ENCODE results near the gene RPUSD1. TPM values are rescaled to one million over a fixed set of nuclear protein-coding genes. Genes with fewer than 3 reads are reported as not detected.
A peak's percentile ranks its signal among the peaks of the same experiment; 100 is the strongest.
"Not testable (repeated sequence)": the region's sequence is repeated elsewhere in the genome, so short reads cannot be mapped to it uniquely, and the experiment has no call there.

The RPUSD1 gene
- polyA plus RNA-seq, 4 donors, result 17.6 to 26.2 (median 21.6) TPM

DNA sequence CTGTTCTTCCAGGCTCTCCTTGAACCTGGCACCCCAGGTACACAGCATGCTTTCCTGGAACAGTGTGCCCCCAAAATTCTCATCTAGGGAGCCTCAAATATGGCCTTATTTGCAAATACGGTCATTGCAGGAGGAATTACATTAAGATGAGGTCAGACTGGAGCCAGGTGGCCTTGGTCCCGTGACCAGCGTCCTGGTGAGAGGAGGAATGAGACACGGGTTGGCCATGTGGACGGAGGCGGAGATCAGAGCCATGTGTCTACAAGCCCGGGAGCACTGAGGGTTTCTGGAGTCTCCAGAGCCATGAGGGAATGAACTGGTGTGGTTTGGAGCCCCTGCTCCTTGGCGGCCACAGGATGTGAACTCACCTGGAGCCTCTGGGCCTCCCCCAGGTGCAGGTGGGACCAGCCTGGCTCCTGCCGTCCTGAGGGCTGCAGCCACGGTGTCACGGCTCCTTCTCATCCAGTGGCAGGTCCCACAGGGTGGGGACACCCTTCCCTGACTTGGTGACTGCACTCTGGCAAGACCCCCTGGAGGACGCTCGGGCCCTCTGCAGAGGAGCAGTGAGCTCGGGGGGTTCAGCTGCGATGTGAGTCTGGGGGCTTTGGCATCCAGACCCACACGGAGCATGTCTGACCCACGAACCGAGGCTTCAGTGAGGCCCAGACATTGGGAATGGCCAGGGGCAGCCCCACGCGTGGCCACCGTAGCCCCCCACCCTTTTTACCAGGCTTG, 34.2 kb upstream of the RPUSD1 start:
- Histone ChIP-seq H3K36me3 (ENCODE audit: control insufficient read depth in 3 of 3, insufficient read depth in 2 of 3, low read depth in 1 of 3, low read length in 3 of 3) (no peaks in the 10 kb centered on the region), H3K27me3 (ENCODE audit: control insufficient read depth in 3 of 3, insufficient read depth in 3 of 3, low read length in 3 of 3) (peaks cover 0 to 14% (median 5%) of the 10 kb centered on the region in 3 donors), H3K4me3 (ENCODE audit: low read depth in 1 of 3, low read length in 3 of 3) (no peak overlapping the region), H3K9me3 (ENCODE audit: control insufficient read depth in 2 of 2, insufficient read depth in 1 of 2, low read depth in 1 of 2, low read length in 1 of 2) (no peaks in the 10 kb centered on the region), H3K27ac (ENCODE audit: low read depth in 1 of 3, low read length in 2 of 3) (no peak overlapping the region), H3K4me1 (ENCODE audit: control insufficient read depth in 3 of 3, insufficient read depth in 2 of 3, low read depth in 1 of 3, low read length in 2 of 3) (no peaks in the 10 kb centered on the region)
- DNase-seq (no peak), FAIRE-seq (no peak)
- 79 to 87% (median 86%) methylated on average over 21 of the region's 21 CpGs for WGBS, 3 donors

DNA sequence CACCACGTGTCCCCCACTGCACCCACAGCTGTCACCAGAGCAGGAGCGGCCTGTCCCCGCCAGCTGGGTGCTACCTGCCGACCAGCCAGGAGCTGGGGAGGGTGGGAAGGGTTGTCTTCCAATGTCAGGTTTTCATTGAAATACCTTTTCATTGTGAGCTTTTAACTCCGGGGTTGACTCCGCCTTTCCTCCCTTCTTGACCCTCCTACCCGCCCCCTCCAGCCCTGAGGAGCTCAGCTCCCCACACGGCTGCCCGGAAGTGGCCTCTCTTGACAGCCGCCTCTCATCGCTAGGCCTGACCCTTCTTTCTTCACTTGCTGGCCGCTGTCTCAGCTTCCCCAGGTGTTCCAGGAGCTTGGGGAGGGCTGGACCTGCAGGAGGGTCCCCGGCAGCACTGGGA, 33.6 kb upstream of the RPUSD1 start:
- 61 to 67% (median 65%) methylated on average over 13 of the region's 13 CpGs for WGBS, 3 donors
- FAIRE-seq, result no peak
- DNase-seq, result no peak

DNA sequence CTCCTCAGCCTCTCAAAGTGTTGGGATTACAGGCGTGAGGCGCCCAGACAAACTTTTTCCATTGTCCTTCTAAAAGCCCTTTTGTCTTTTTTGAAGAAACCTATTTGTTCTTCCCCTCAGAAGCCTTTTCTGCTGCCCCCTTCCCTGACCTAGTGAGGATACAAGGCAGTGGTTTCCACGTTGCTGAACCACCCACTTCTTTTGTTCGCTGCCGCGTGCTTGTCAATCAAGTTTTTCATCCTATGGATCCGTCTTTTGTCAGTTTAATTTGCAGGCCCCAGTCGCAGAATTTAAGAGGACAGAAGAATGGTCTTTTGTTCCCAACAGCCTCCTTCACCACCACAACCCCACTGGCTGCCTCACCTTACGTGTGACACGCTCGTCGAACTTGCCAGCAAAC, 32.6 kb upstream of the RPUSD1 start:
- Histone ChIP-seq H3K9me3 (ENCODE audit: control insufficient read depth in 2 of 2, insufficient read depth in 1 of 2, low read depth in 1 of 2, low read length in 1 of 2) (no peaks in the 10 kb centered on the region), H3K27ac (ENCODE audit: low read depth in 1 of 3, low read length in 2 of 3) (no peak overlapping the region), H3K27me3 (ENCODE audit: control insufficient read depth in 3 of 3, insufficient read depth in 3 of 3, low read length in 3 of 3) (peaks cover 0 to 28% (median 7%) of the 10 kb centered on the region in 3 donors), H3K4me1 (ENCODE audit: control insufficient read depth in 3 of 3, insufficient read depth in 2 of 3, low read depth in 1 of 3, low read length in 2 of 3) (no peaks in the 10 kb centered on the region), H3K36me3 (ENCODE audit: control insufficient read depth in 3 of 3, insufficient read depth in 2 of 3, low read depth in 1 of 3, low read length in 3 of 3) (no peaks in the 10 kb centered on the region), H3K4me3 (ENCODE audit: low read depth in 1 of 3, low read length in 3 of 3) (no peak overlapping the region)
- WGBS, 3 donors, result 78 to 83% (median 81%) methylated on average over 12 of the region's 12 CpGs
- FAIRE-seq (no peak), DNase-seq (no peak)

More for the DNA sequence above, 33.6 kb upstream of the RPUSD1 start:
- Histone ChIP-seq H3K27me3 (ENCODE audit: control insufficient read depth in 3 of 3, insufficient read depth in 3 of 3, low read length in 3 of 3) (peaks cover 0 to 20% (median 5%) of the 10 kb centered on the region in 3 donors), H3K9me3 (ENCODE audit: control insufficient read depth in 2 of 2, insufficient read depth in 1 of 2, low read depth in 1 of 2, low read length in 1 of 2) (no peaks in the 10 kb centered on the region), H3K27ac (ENCODE audit: low read depth in 1 of 3, low read length in 2 of 3) (no peak overlapping the region), H3K4me3 (ENCODE audit: low read depth in 1 of 3, low read length in 3 of 3) (no peak overlapping the region), H3K36me3 (ENCODE audit: control insufficient read depth in 3 of 3, insufficient read depth in 2 of 3, low read depth in 1 of 3, low read length in 3 of 3) (no peaks in the 10 kb centered on the region), H3K4me1 (ENCODE audit: control insufficient read depth in 3 of 3, insufficient read depth in 2 of 3, low read depth in 1 of 3, low read length in 2 of 3) (no peaks in the 10 kb centered on the region)

DNA sequence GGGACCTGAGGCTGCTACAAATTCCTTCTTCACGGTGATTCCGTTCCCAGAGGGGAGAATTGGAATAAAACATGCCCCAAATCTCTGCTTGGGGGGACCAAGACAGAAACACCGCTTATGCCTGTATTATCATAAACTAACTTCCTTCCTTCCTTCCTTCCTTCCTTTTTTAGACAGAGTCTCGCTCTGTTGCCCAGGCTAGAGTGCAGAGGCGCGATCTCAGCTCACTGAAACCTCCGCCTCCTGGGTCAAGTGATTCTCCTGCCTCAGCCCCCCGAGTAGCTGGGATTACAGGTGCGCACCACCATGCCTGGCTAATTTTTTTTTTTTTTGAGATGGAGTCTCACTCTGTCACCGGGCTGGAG, 31.8 kb upstream of the RPUSD1 start:
- not testable (repeated sequence) for H3K9me3 ChIP-seq (ENCODE audit: control insufficient read depth in 2 of 2, insufficient read depth in 1 of 2, low read depth in 1 of 2, low read length in 1 of 2); H3K4me3 ChIP-seq (ENCODE audit: low read depth in 1 of 3, low read length in 3 of 3); H3K4me1 ChIP-seq (ENCODE audit: control insufficient read depth in 3 of 3, insufficient read depth in 2 of 3, low read depth in 1 of 3, low read length in 2 of 3); H3K36me3 ChIP-seq (ENCODE audit: control insufficient read depth in 3 of 3, insufficient read depth in 2 of 3, low read depth in 1 of 3, low read length in 3 of 3); DNase-seq; FAIRE-seq
- Histone ChIP-seq H3K27me3 (ENCODE audit: control insufficient read depth in 3 of 3, insufficient read depth in 3 of 3, low read length in 3 of 3) (peaks cover 0 to 26% (median 7%) of the 10 kb centered on the region in 3 donors), H3K27ac (ENCODE audit: low read depth in 1 of 3, low read length in 2 of 3) (peak overlapping the region in 1 of 3 donors; percentile 18)
- WGBS, 3 donors, result 56 to 80% (median 60%) methylated on average over 10 of the region's 10 CpGs

DNA sequence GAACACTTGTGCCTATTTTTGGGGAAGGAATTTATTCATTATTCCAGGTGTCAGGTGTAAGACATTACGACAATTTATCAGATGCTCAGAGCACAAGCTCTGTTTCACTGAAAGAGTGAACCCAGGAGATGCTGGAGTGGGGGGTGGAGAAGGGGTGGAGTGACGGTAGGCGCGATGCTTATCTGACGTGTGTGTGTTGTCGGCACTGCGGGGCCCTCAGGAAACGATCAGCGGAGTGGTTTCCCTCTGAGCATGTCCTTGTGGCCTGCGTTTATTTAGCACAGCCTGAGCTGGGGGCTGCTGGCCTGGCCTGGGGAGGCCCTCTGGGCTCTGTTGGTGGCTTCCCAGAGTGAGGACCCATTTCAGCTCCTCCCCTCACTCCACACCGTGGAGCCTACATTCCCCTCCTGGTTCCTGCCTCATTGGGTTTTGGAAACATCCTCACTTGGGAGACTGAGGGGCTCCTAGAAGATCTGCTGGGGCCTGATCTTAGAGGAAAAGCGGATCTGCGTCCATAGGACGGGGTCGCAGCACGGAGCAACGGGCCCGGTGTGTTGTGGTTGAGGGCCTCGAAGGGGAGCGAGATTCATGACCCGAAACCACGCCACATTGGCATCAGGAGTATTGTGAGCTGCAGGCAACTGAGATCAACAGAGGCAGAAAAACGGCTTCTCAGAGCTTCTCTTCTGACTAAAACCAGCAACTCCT, 31.3 kb upstream of the RPUSD1 start:
- H3K4me1 ChIP-seq (ENCODE audit: control insufficient read depth in 3 of 3, insufficient read depth in 2 of 3, low read depth in 1 of 3, low read length in 2 of 3), result no peaks in the 10 kb centered on the region
- no peaks in the 10 kb centered on the region for H3K9me3 ChIP-seq (ENCODE audit: control insufficient read depth in 2 of 2, insufficient read depth in 1 of 2, low read depth in 1 of 2, low read length in 1 of 2)
- DNase-seq (no peak), FAIRE-seq (no peak)
- H3K27me3 ChIP-seq (ENCODE audit: control insufficient read depth in 3 of 3, insufficient read depth in 3 of 3, low read length in 3 of 3), result peaks cover 0 to 28% (median 7%) of the 10 kb centered on the region in 3 donors
- H3K36me3 ChIP-seq (ENCODE audit: control insufficient read depth in 3 of 3, insufficient read depth in 2 of 3, low read depth in 1 of 3, low read length in 3 of 3), result no peaks in the 10 kb centered on the region
- H3K4me3 ChIP-seq (ENCODE audit: low read depth in 1 of 3, low read length in 3 of 3), result no peak overlapping the region
- H3K27ac ChIP-seq (ENCODE audit: low read depth in 1 of 3, low read length in 2 of 3), result peak overlapping the region in 1 of 3 donors; percentile 18
- WGBS, 3 donors, result 47 to 70% (median 51%) methylated on average over 23 of the region's 23 CpGs

DNA sequence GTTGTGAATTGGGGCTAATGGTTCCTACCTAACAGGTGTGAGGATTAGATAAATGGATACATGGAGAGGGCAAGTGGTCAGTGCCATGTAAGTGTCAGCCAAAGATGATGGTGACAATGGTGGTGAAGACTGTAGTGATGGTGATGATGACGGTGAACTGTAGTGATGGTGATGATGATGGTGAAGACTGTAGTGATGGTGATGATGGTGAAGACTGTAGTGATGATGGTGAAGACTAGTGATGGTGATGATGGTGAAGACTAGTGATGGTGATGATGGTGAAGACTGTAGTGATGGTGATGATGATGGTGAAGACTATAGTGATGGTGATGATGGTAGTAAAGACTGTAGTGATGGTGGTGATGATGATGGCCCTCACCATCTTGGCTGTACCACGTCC, 30.4 kb upstream of the RPUSD1 start:
- Histone ChIP-seq H3K27ac (ENCODE audit: low read depth in 1 of 3, low read length in 2 of 3) (no peak overlapping the region), H3K4me1 (ENCODE audit: control insufficient read depth in 3 of 3, insufficient read depth in 2 of 3, low read depth in 1 of 3, low read length in 2 of 3) (no peaks in the 10 kb centered on the region), H3K36me3 (ENCODE audit: control insufficient read depth in 3 of 3, insufficient read depth in 2 of 3, low read depth in 1 of 3, low read length in 3 of 3) (no peaks in the 10 kb centered on the region), H3K4me3 (ENCODE audit: low read depth in 1 of 3, low read length in 3 of 3) (no peak overlapping the region), H3K27me3 (ENCODE audit: control insufficient read depth in 3 of 3, insufficient read depth in 3 of 3, low read length in 3 of 3) (peaks cover 0 to 35% (median 7%) of the 10 kb centered on the region in 3 donors), H3K9me3 (ENCODE audit: control insufficient read depth in 2 of 2, insufficient read depth in 1 of 2, low read depth in 1 of 2, low read length in 1 of 2) (no peaks in the 10 kb centered on the region)
- DNase-seq (no peak), FAIRE-seq (no peak)
- WGBS, 3 donors, result 63 to 86% (median 64%) methylated on average over 2 of the region's 2 CpGs

DNA sequence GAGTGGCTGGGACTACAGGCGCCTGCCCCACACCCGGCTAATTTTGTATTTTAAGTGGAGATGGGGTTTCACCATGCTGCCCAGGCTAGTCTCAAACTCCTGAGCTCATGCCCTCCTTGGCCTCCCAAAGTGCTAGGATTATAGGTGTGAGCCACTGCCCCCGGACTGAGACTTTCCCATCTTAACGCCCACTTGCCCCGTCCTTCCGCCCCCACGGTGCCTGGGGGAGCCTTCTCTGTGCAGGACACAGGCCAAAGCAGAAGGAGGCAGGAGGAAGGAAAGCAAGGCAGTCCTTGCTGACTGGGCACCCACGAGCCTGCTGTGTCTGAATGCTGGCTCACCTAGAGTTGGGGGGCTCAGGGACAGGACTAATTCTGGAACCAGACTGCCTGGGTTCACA, 30.0 kb upstream of the RPUSD1 start:
- H3K27me3 ChIP-seq (ENCODE audit: control insufficient read depth in 3 of 3, insufficient read depth in 3 of 3, low read length in 3 of 3), result peaks cover 4 to 39% (median 11%) of the 10 kb centered on the region in 3 donors
- no peak overlapping the region for H3K27ac ChIP-seq (ENCODE audit: low read depth in 1 of 3, low read length in 2 of 3)
- no peaks in the 10 kb centered on the region for H3K36me3 ChIP-seq (ENCODE audit: control insufficient read depth in 3 of 3, insufficient read depth in 2 of 3, low read depth in 1 of 3, low read length in 3 of 3)
- no peak overlapping the region for H3K4me3 ChIP-seq (ENCODE audit: low read depth in 1 of 3, low read length in 3 of 3)
- FAIRE-seq (no peak), DNase-seq (no peak)
- WGBS, 3 donors, result 74 to 84% (median 80%) methylated on average over 8 of the region's 8 CpGs
- H3K9me3 ChIP-seq (ENCODE audit: control insufficient read depth in 2 of 2, insufficient read depth in 1 of 2, low read depth in 1 of 2, low read length in 1 of 2), result no peaks in the 10 kb centered on the region
- H3K4me1 ChIP-seq (ENCODE audit: control insufficient read depth in 3 of 3, insufficient read depth in 2 of 3, low read depth in 1 of 3, low read length in 2 of 3), result peaks cover 0 to 3% (median 0%) of the 10 kb centered on the region in 3 donors

DNA sequence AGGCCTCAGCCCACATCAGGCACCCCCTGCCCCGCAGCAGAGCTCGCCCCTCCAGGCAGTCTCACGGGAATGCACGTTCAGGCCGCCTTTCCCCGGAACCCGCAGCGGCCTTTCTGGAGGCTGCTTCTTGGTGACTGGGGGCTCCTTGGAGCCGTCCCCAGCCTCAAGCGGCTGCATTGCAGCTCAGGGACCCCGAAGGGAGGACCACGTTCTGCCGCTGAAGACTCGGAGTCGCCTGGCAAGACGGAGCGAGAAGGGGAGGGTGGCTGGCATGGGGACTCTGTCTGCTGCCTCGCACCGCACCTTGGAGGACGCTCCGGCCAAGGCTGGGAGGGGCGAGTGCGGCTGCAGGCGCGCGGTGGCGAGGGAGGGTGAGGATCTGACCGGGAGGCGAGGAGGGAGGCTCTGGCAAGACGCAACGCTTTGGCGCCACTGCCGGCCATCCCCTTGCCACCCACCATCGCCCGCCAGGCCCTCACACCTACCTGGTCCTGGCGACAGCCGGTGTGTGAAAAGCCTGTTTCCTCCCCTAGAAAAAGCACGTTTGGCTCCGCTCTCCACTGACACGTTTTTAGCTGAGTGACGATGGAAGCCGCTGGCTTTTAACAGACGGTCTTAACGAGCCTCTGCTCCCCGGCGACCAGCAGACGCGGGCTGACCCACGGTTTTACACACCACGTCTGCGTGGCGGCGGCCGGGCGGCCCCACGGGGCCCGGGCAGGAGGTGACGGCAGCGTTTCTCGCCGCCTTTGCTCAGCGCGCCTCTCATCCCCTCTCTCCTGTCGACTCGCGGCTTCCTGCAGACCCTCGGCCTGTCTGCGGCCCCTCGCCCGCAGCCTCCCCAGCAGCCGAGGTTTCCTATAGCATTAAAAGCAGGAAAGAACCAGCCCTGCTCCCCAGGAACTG, 29.1 kb upstream of the RPUSD1 start:
- peaks cover 9 to 46% (median 14%) of the 10 kb centered on the region in 3 donors for H3K27me3 ChIP-seq (ENCODE audit: control insufficient read depth in 3 of 3, insufficient read depth in 3 of 3, low read length in 3 of 3)
- DNase-seq (no peak), FAIRE-seq (no peak)
- no peaks in the 10 kb centered on the region for H3K36me3 ChIP-seq (ENCODE audit: control insufficient read depth in 3 of 3, insufficient read depth in 2 of 3, low read depth in 1 of 3, low read length in 3 of 3)
- no peak overlapping the region for H3K4me3 ChIP-seq (ENCODE audit: low read depth in 1 of 3, low read length in 3 of 3)
- peaks cover 0 to 3% (median 0%) of the 10 kb centered on the region in 3 donors for H3K4me1 ChIP-seq (ENCODE audit: control insufficient read depth in 3 of 3, insufficient read depth in 2 of 3, low read depth in 1 of 3, low read length in 2 of 3)
- WGBS, 3 donors, result 52 to 62% (median 54%) methylated on average over 70 to 71 of the region's 71 CpGs
- peaks cover 0 to 2% of the 10 kb centered on the region in 2 donors for H3K9me3 ChIP-seq (ENCODE audit: control insufficient read depth in 2 of 2, insufficient read depth in 1 of 2, low read depth in 1 of 2, low read length in 1 of 2)
- no peak overlapping the region for H3K27ac ChIP-seq (ENCODE audit: low read depth in 1 of 3, low read length in 2 of 3)

Measured in small intestine (tissue), 7 donors.